Measurements from ENCODE around the gene GRWD1.

GRWD1 gene

GRCh38 chr19:48471836-48472235 is 26.1 kb downstream of the GRWD1 start:
- H3K9ac ChIP-seq (ENCODE audit: low read length) = no peak overlapping the region
- H3K9me2 ChIP-seq (replicated peaks; ENCODE audit: insufficient read depth, low read length) = no peaks in the 10 kb centered on the region
- H3K27me3 ChIP-seq (ENCODE audit: low read length) = no peaks in the 10 kb centered on the region
- 0 out of 2 replicates have a peak, but pooled peaks cover 3% of the 10 kb centered on the region for H3K79me2 ChIP-seq (ENCODE audit: insufficient read depth, low read length)
- H3K27ac ChIP-seq (ENCODE audit: low read depth, low read length) = no peak overlapping the region
- no peak overlapping the region for H3K4me3 ChIP-seq (ENCODE audit: insufficient read depth, low read length, poor library complexity, severe bottlenecking)
- no peaks in the 10 kb centered on the region for H3F3A ChIP-seq (ENCODE audit: insufficient read depth)
- H3K36me3 ChIP-seq (ENCODE audit: low read length) = no peaks in the 10 kb centered on the region
- no peaks in the 10 kb centered on the region for H4K20me1 ChIP-seq (ENCODE audit: low read depth, low read length)
- no peaks in the 10 kb centered on the region for H3K9me3 ChIP-seq (ENCODE audit: insufficient read depth, low read length)
- H3K4me2 ChIP-seq (ENCODE audit: low read depth, low read length, poor library complexity, severe bottlenecking) = no peak overlapping the region
- H2AFZ ChIP-seq (ENCODE audit: low read depth, low read length, severe bottlenecking) = no peak overlapping the region
- TF ChIP-seq EZH2phosphoT487 (conservative IDR thresholded peaks at IDR 0.05; ENCODE audit: low read length) = no peak
- no peak for TF ChIP-seq CTCF (IDR thresholded peaks at IDR 0.05; ENCODE audit: insufficient read depth, low read length, poor library complexity, severe bottlenecking)

DNA sequence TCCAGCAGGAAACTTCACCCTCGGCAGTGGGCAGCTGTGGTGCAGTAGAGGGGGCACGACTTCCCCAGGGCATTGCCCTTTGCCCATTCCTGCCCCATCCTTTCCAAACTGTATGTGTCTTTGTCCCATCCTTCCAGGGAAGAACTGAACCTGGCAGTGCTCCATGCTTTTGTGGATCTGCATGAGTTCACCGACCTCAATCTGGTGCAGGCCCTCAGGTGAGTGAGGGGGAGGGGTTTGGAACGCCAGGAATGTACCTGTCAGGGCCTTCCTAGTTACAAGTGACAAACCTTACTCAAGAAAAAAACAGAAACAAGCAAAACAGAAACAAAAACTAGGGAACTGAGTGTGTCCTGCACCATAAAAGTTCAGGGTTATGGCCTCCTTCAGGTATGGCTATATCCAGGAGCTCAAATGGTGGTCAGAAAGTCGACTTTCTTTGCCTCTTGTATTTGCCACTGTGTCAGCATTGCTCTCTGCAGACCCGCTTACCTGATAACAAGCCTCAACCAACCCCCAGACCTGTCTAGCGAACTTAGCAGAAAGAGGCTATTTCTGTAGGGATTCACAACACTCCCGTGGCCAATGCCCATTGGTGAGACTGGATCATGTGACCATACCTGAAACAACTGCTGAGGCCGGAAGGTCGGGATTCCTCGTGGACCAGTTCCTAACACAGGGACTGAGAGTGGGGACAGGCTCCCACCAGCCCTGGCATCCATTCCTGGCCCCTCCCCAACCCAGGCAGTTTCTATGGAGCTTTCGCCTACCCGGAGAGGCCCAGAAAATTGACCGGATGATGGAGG is 27.6 kb downstream of the GRWD1 start:
- H3K36me3 ChIP-seq (ENCODE audit: low read length) = no peaks in the 10 kb centered on the region
- TF ChIP-seq CTCF (IDR thresholded peaks at IDR 0.05; ENCODE audit: insufficient read depth, low read length, poor library complexity, severe bottlenecking) (no peak), EZH2phosphoT487 (conservative IDR thresholded peaks at IDR 0.05; ENCODE audit: low read length) (no peak)
- H4K20me1 ChIP-seq (ENCODE audit: low read depth, low read length) = no peaks in the 10 kb centered on the region

GRCh38 chr19:48474084-48474592 is 28.4 kb downstream of the GRWD1 start:
- H3K9ac ChIP-seq (ENCODE audit: low read length) = no peak overlapping the region

More for the DNA sequence above, 27.6 kb downstream of the GRWD1 start:
- Histone ChIP-seq H3F3A (ENCODE audit: insufficient read depth) (no peaks in the 10 kb centered on the region), H3K9me3 (ENCODE audit: insufficient read depth, low read length) (no peaks in the 10 kb centered on the region), H2AFZ (ENCODE audit: low read depth, low read length, severe bottlenecking) (no peak overlapping the region), H3K9ac (ENCODE audit: low read length) (no peak overlapping the region), H3K79me2 (ENCODE audit: insufficient read depth, low read length) (0 out of 2 replicates have a peak, but pooled peaks cover 3% of the 10 kb centered on the region), H3K4me3 (ENCODE audit: insufficient read depth, low read length, poor library complexity, severe bottlenecking) (no peak overlapping the region), H3K27ac (ENCODE audit: low read depth, low read length) (no peak overlapping the region), H3K9me2 (replicated peaks; ENCODE audit: insufficient read depth, low read length) (no peaks in the 10 kb centered on the region), H3K4me2 (ENCODE audit: low read depth, low read length, poor library complexity, severe bottlenecking) (no peak overlapping the region), H3K27me3 (ENCODE audit: low read length) (no peaks in the 10 kb centered on the region)

More at GRCh38 chr19:48474084-48474592, 28.4 kb downstream of the GRWD1 start:
- Histone ChIP-seq H3K36me3 (ENCODE audit: low read length) (no peaks in the 10 kb centered on the region), H3K27me3 (ENCODE audit: low read length) (no peaks in the 10 kb centered on the region), H3K4me3 (ENCODE audit: insufficient read depth, low read length, poor library complexity, severe bottlenecking) (no peak overlapping the region), H2AFZ (ENCODE audit: low read depth, low read length, severe bottlenecking) (no peak overlapping the region), H4K20me1 (ENCODE audit: low read depth, low read length) (no peaks in the 10 kb centered on the region), H3K4me2 (ENCODE audit: low read depth, low read length, poor library complexity, severe bottlenecking) (no peak overlapping the region), H3K9me3 (ENCODE audit: insufficient read depth, low read length) (no peaks in the 10 kb centered on the region), H3F3A (ENCODE audit: insufficient read depth) (no peaks in the 10 kb centered on the region), H3K9me2 (replicated peaks; ENCODE audit: insufficient read depth, low read length) (no peaks in the 10 kb centered on the region), H3K79me2 (ENCODE audit: insufficient read depth, low read length) (0 out of 2 replicates have a peak, but pooled peaks cover 3% of the 10 kb centered on the region), H3K27ac (ENCODE audit: low read depth, low read length) (no peak overlapping the region)
- no peak for TF ChIP-seq CTCF (IDR thresholded peaks at IDR 0.05; ENCODE audit: insufficient read depth, low read length, poor library complexity, severe bottlenecking)
- TF ChIP-seq EZH2phosphoT487 (conservative IDR thresholded peaks at IDR 0.05; ENCODE audit: low read length) = no peak

Measured in SU-DHL-6 (cell line).